LNCaP clone FGC (cell line): ENCODE measurements around the gene GNG4.

ENCODE experiments used
- DNase-seq: peaks from one replicate; pipeline ENCODE4 v3.0.0-alpha.2; 2011; ENCODE audit warnings: low read depth
- H3K4me3 ChIP-seq: 2 replicates; pipeline ENCODE4 v1.5.1; 2011; ENCODE audit warnings: mild to moderate bottlenecking, low read depth, low read length, control low read depth
- TF ChIP-seq, protein P1 (sequence below): IDR thresholded peaks from 2 replicates; pipeline ENCODE4 v1.5.1; 2012; ENCODE audit warnings: mild to moderate bottlenecking; ENCODE audit not compliant: control insufficient read depth, insufficient read depth; ENCODE audit errors: extremely low read depth

Gene GNG4

DNA sequence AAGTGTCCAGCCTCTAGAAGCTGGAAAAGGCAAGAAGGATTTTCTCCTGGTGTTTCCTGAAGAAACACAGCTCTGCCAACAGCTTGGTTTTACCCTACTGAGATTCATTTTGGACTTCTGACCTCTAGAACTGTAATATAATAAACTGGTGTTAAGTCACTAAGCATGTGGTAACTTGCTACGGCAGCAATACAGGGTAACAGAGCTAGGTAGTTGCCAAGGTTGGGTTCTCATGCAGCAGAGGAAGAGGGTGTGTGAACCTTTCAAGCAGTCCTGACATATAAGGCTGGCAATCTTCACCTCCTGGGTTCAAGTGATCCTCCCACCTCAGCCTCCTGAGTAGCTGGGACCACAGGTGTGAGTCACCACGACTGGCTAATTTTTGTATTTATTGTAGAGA is 36.0 kb downstream of the GNG4 start:
- TF ChIP-seq, protein P1, sequence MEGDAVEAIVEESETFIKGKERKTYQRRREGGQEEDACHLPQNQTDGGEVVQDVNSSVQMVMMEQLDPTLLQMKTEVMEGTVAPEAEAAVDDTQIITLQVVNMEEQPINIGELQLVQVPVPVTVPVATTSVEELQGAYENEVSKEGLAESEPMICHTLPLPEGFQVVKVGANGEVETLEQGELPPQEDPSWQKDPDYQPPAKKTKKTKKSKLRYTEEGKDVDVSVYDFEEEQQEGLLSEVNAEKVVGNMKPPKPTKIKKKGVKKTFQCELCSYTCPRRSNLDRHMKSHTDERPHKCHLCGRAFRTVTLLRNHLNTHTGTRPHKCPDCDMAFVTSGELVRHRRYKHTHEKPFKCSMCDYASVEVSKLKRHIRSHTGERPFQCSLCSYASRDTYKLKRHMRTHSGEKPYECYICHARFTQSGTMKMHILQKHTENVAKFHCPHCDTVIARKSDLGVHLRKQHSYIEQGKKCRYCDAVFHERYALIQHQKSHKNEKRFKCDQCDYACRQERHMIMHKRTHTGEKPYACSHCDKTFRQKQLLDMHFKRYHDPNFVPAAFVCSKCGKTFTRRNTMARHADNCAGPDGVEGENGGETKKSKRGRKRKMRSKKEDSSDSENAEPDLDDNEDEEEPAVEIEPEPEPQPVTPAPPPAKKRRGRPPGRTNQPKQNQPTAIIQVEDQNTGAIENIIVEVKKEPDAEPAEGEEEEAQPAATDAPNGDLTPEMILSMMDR, result no peak
- no peak for DNase-seq
- H3K4me3 ChIP-seq, result no peak overlapping the region

GRCh38 chr1:235612761-235613160 is 36.8 kb downstream of the GNG4 start:
- no peak for DNase-seq
- H3K4me3 ChIP-seq, result no peak overlapping the region
- TF ChIP-seq, protein P1, result no peak

DNA sequence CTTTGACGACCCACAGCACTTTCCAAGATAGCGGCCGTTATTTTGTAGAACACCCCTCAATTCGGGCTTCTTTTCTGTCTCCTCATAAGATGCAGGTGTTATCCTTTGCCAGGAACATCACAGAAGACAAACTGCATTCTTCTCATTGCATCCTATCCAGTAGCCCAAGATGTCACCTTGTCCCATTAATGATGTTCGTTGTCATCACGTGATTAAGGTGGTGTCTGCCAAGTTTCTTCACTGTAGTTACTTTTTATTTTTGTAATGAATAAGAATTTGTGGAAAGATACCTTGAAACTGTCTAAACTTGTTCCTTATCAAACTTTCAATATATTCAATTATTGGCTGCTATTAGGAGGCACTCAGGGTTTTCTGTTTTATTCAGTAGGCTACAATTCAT is 39.4 kb downstream of the GNG4 start:
- TF ChIP-seq, protein P1, result no peak
- no peak overlapping the region for H3K4me3 ChIP-seq
- no peak for DNase-seq

GRCh38 chr1:235608278-235608677 is 41.3 kb downstream of the GNG4 start:
- DNase-seq, result no peak
- TF ChIP-seq, protein P1, result no peak

GRCh38 chr1:235607284-235607683 is 42.3 kb downstream of the GNG4 start:
- no peak overlapping the region for H3K4me3 ChIP-seq
- TF ChIP-seq, protein P1, result no peak
- DNase-seq, result no peak

More at GRCh38 chr1:235608278-235608677, 41.3 kb downstream of the GNG4 start:
- H3K4me3 ChIP-seq, result no peak overlapping the region

- no peak for DNase-seq
- TF ChIP-seq, protein P1, result peak; percentile 37
- no peak overlapping the region for H3K4me3 ChIP-seq
Observed at GRCh38 chr1:235601104-235601503, 48.5 kb downstream of the GNG4 start.

GRCh38 chr1:235599536-235599935 is 50.0 kb downstream of the GNG4 start:
- DNase-seq, result no peak
- TF ChIP-seq, protein P1, result no peak

More at GRCh38 chr1:235599536-235599935, 50.0 kb downstream of the GNG4 start:
- no peak overlapping the region for H3K4me3 ChIP-seq
